ENCODE data around the gene EFHD1. TPM values are rescaled to one million over a fixed set of nuclear protein-coding genes. Genes with fewer than 3 reads are reported as not detected.

The EFHD1 gene
- total RNA-seq, 2 experiments from 2014 or later, result 0.23 TPM; not detected in 1

GRCh38 chr2:232655392-232655791 lies 22.0 kb downstream of the EFHD1 start:
- peaks cover 4% of the 10 kb centered on the region for H3K27me3 Mint-ChIP-seq
- no peaks in the 10 kb centered on the region for H3K4me1 Mint-ChIP-seq
- H3K9me3 Mint-ChIP-seq (ENCODE audit: low read depth), result no peaks in the 10 kb centered on the region
- CTCF ChIA-PET, result interaction anchor here (0.6 to 0.7 kb wide), 2 partner anchors 9 to 528 kb away, joined by 3 read pairs; no protein-coding TSS in a partner anchor
- H3K36me3 Mint-ChIP-seq (ENCODE audit: low read depth), result no peaks in the 10 kb centered on the region
- intact Hi-C loops (cut with DNase I, micrococcal nuclease), result no loop called here
- POLR2A ChIA-PET, result no interaction called here
- H3K27ac Mint-ChIP-seq, result no peak overlapping the region
- DNase-seq (no peak), ATAC-seq (no peak)
- no peak overlapping the region for H3K4me3 Mint-ChIP-seq

DNA sequence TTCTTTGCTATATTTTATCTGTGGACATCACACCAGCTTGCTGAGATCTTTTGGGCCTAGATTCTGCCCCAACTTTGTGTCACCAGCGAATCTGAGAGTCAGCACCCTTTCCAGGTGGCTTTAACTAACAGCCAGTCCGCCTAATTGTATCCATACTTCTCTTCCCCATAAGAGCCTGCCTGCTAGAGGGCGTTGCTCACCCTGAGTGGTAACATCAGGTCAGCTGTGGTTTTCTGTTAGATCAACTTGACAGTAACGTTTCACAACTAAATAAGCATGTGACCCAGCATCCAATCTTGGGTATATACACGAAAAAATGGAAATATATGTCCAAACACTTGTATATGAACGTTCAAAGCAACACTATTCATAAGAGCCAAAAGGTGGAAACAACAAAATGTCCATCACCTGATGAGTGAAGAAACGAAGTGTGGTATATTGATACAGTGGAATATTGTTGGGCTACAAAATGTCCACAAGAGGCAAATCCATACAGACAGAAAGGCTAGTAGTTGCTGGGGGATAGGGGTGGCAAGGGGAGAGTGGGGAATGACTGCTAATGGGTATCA lies 24.9 kb downstream of the EFHD1 start:
- POLR2A ChIA-PET, result no interaction called here
- DNase-seq (no peak), ATAC-seq (no peak)
- Mint-ChIP-seq H3K4me3 (no peak overlapping the region), H3K27me3 (peaks cover 4% of the 10 kb centered on the region), H3K9me3 (ENCODE audit: low read depth) (no peaks in the 10 kb centered on the region), H3K36me3 (ENCODE audit: low read depth) (no peaks in the 10 kb centered on the region), H3K4me1 (no peaks in the 10 kb centered on the region), H3K27ac (no peak overlapping the region)
- intact Hi-C loops (cut with DNase I, micrococcal nuclease), result no loop called here
- CTCF ChIA-PET, result interaction anchor here (0.6 to 0.8 kb wide), 2 partner anchors 269 to 986 kb away, joined by 3 read pairs; no protein-coding TSS in a partner anchor

DNA sequence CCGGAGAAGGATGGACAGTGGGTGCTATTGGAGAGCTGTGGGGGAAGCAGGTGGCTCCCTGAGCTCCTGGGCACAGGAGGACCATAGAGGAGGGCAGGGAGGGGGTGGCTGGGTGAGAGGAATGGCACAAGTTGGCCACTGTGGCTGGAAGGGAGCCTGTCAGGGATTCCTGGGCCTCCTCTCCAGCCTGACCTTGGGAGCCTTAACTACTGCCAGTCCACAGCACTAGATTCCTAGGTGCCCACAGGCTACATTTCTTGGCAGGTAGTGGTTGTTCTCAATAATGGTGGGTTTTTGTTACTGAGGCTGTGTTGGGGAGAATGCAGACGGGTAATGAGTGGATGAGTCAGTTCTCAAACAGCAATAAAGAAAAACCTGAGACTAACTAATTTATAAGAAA lies 26.0 kb downstream of the EFHD1 start:
- CTCF ChIA-PET, result interaction anchor here (0.6 kb wide), 1 partner anchor 268 kb away, joined by 3 read pairs; no protein-coding TSS in a partner anchor
- ATAC-seq, result no peak
- intact Hi-C loops (cut with DNase I, micrococcal nuclease), result no loop called here

GRCh38 chr2:232662486-232663260 lies 29.3 kb downstream of the EFHD1 start:
- Mint-ChIP-seq H3K9me3 (ENCODE audit: low read depth) (no peaks in the 10 kb centered on the region), H3K27ac (no peak overlapping the region), H3K4me1 (no peaks in the 10 kb centered on the region), H3K27me3 (peaks cover 4% of the 10 kb centered on the region), H3K4me3 (no peak overlapping the region), H3K36me3 (ENCODE audit: low read depth) (no peaks in the 10 kb centered on the region)
- ATAC-seq (no peak), DNase-seq (no peak)
- CTCF ChIA-PET, result interaction anchor here (0.6 to 0.8 kb wide), 3 partner anchors 25 to 101 kb away, joined by 3 to 4 read pairs (median 4); no protein-coding TSS in a partner anchor
- intact Hi-C loops (cut with DNase I, micrococcal nuclease), result no loop called here
- POLR2A ChIA-PET, result interaction anchor here (0.6 kb wide), 1 partner anchor 9 kb away, joined by 3 read pairs; no protein-coding TSS in a partner anchor

More for the DNA sequence above, 26.0 kb downstream of the EFHD1 start:
- POLR2A ChIA-PET, result no interaction called here
- no peaks in the 10 kb centered on the region for H3K9me3 Mint-ChIP-seq (ENCODE audit: low read depth)
- H3K27me3 Mint-ChIP-seq, result peaks cover 4% of the 10 kb centered on the region
- DNase-seq, result no peak
- H3K4me3 Mint-ChIP-seq, result no peak overlapping the region
- no peaks in the 10 kb centered on the region for H3K36me3 Mint-ChIP-seq (ENCODE audit: low read depth)
- no peak overlapping the region for H3K27ac Mint-ChIP-seq
- no peaks in the 10 kb centered on the region for H3K4me1 Mint-ChIP-seq

GRCh38 chr2:232666051-232666805 lies 32.8 kb downstream of the EFHD1 start:
- intact Hi-C loops (cut with DNase I, micrococcal nuclease), result no loop called here
- Mint-ChIP-seq H3K36me3 (ENCODE audit: low read depth) (no peaks in the 10 kb centered on the region), H3K27me3 (peaks cover 3% of the 10 kb centered on the region), H3K9me3 (ENCODE audit: low read depth) (no peaks in the 10 kb centered on the region), H3K4me3 (no peak overlapping the region), H3K27ac (no peak overlapping the region), H3K4me1 (no peaks in the 10 kb centered on the region)
- DNase-seq (no peak), ATAC-seq (no peak)
- CTCF ChIA-PET, result interaction anchor here (0.6 to 0.7 kb wide), 2 partner anchors 18 to 61 kb away, joined by 3 read pairs; no protein-coding TSS in a partner anchor
- POLR2A ChIA-PET, result no interaction called here

DNA sequence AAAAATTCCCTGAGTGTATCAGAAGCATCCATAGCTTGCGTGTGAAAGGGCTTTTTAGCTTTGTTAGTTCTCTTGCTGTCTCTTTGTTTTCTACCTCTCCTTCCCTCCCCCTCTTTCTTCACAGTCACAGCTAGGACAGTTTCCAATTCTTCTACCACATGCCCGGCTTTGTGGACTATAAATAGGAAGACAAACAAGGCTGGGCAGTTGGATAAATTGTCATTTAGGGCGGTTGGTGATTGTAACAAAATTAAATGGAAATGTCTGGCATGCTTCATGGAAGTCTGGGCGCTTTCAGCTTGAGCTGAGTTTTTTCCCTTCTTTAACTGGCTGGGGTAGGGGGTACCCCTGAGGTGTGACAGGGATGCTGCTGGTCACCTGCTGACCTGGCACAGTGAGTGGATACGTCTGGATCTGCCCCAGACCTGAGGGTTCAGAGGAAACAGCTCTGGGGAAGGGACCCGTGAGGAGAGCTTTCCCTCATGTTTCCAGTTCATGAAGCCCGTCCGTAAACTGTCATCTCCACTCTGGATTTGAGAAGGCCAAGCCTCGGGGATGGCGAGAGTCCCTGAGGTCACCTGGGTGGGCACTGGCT lies 34.7 kb downstream of the EFHD1 start:
- H3K9me3 Mint-ChIP-seq (ENCODE audit: low read depth), result no peaks in the 10 kb centered on the region

DNA sequence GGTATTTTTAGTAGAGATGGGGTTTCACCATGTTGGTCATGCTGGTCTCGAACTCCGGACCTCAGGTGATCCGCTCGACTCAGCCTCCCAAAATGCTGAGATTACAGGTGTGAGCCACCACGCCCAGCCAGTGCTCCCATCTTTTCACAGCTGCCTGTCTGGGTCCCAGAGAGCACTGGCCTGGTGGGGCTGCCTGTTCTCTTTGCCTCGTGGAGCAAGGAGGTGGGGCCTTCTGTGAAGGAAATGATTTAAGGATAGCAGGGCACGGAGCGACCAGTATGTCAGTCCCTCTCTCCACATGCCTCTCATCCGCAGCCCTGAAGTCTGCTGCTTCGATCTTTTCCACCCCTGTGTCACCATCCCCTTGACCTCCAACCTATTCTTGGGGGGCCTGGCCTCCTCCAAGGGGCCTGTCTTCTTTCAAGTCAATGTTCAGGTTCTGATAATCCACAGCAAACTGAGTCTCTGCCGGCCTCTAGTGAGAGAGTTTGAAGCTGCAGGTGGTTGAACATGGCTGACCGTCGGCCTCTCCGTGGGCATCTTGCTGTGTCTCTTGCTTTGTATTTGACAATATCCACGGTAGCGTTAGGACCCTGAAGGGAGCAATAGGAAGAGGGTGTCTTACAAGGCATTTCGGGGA lies 35.5 kb downstream of the EFHD1 start:
- Mint-ChIP-seq H3K27ac (no peak overlapping the region), H3K4me3 (no peak overlapping the region), H3K9me3 (ENCODE audit: low read depth) (no peaks in the 10 kb centered on the region), H3K36me3 (ENCODE audit: low read depth) (no peaks in the 10 kb centered on the region), H3K4me1 (no peaks in the 10 kb centered on the region), H3K27me3 (peaks cover 3% of the 10 kb centered on the region)
- intact Hi-C loops (cut with DNase I, micrococcal nuclease), result no loop called here
- ATAC-seq (no peak), DNase-seq (peak; percentile 11)
- ChIA-PET POLR2A (no interaction called here), CTCF (no interaction called here)

More for the DNA sequence above, 34.7 kb downstream of the EFHD1 start:
- no peak overlapping the region for H3K27ac Mint-ChIP-seq
- no peak for ATAC-seq
- no peaks in the 10 kb centered on the region for H3K4me1 Mint-ChIP-seq
- POLR2A ChIA-PET, result no interaction called here
- no peak for DNase-seq
- peaks cover 3% of the 10 kb centered on the region for H3K27me3 Mint-ChIP-seq
- CTCF ChIA-PET, result no interaction called here
- intact Hi-C loops (cut with DNase I, micrococcal nuclease), result no loop called here
- no peaks in the 10 kb centered on the region for H3K36me3 Mint-ChIP-seq (ENCODE audit: low read depth)
- no peak overlapping the region for H3K4me3 Mint-ChIP-seq

GRCh38 chr2:232672588-232672987 lies 39.2 kb downstream of the EFHD1 start:
- Mint-ChIP-seq H3K36me3 (ENCODE audit: low read depth) (no peaks in the 10 kb centered on the region), H3K27me3 (peaks cover 3% of the 10 kb centered on the region), H3K4me1 (no peaks in the 10 kb centered on the region), H3K27ac (no peak overlapping the region), H3K4me3 (no peak overlapping the region), H3K9me3 (ENCODE audit: low read depth) (no peaks in the 10 kb centered on the region)
- ChIA-PET CTCF (no interaction called here), POLR2A (no interaction called here)
- DNase-seq, result no peak
- intact Hi-C loops (cut with DNase I, micrococcal nuclease), result no loop called here
- no peak for ATAC-seq

DNA sequence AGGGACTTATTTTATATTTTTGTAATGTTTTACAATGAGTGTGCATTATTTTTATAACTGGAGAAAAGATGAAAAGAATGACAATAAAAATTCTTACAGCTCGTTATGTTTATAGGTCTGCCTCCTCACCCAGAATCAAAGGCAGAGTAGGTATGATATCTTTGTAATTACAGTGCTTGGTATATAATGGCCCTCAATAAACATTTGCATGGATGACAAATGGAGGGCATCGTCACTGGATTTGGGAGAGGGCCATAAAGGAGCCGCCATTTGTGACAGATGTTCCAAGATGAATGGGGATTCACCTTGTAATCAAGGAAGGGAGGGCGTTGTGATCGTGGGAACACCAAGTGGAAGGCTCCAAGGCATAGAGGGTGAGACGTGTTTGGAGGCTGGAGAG lies 41.1 kb downstream of the EFHD1 start:
- H3K9me3 Mint-ChIP-seq (ENCODE audit: low read depth), result no peaks in the 10 kb centered on the region
- ChIA-PET CTCF (interaction anchor here (0.8 kb wide), 1 partner anchor 568 kb away, joined by 3 read pairs; no protein-coding TSS in a partner anchor), POLR2A (no interaction called here)
- no peak for ATAC-seq
- no peaks in the 10 kb centered on the region for H3K4me1 Mint-ChIP-seq
- no peak overlapping the region for H3K4me3 Mint-ChIP-seq
- intact Hi-C loops (cut with DNase I, micrococcal nuclease), result no loop called here
- no peak overlapping the region for H3K27ac Mint-ChIP-seq
- H3K27me3 Mint-ChIP-seq, result no peaks in the 10 kb centered on the region
- no peak for DNase-seq
- H3K36me3 Mint-ChIP-seq (ENCODE audit: low read depth), result no peaks in the 10 kb centered on the region

GRCh38 chr2:232675381-232675780 lies 42.0 kb downstream of the EFHD1 start:
- no peaks in the 10 kb centered on the region for H3K4me1 Mint-ChIP-seq
- H3K27ac Mint-ChIP-seq, result no peak overlapping the region
- H3K4me3 Mint-ChIP-seq, result no peak overlapping the region
- H3K27me3 Mint-ChIP-seq, result peaks cover 2% of the 10 kb centered on the region
- H3K9me3 Mint-ChIP-seq (ENCODE audit: low read depth), result no peaks in the 10 kb centered on the region
- intact Hi-C loops (cut with DNase I, micrococcal nuclease), result no loop called here
- ChIA-PET CTCF (no interaction called here), POLR2A (no interaction called here)
- DNase-seq (no peak), ATAC-seq (no peak)
- no peaks in the 10 kb centered on the region for H3K36me3 Mint-ChIP-seq (ENCODE audit: low read depth)

GRCh38 chr2:232680006-232680405 lies 46.6 kb downstream of the EFHD1 start:
- intact Hi-C loops (cut with DNase I, micrococcal nuclease), result no loop called here
- no peak overlapping the region for H3K4me3 Mint-ChIP-seq
- peaks cover 7% of the 10 kb centered on the region for H3K27me3 Mint-ChIP-seq
- H3K9me3 Mint-ChIP-seq (ENCODE audit: low read depth), result no peaks in the 10 kb centered on the region
- H3K27ac Mint-ChIP-seq, result no peak overlapping the region
- no peaks in the 10 kb centered on the region for H3K4me1 Mint-ChIP-seq
- no peak for ATAC-seq
- no peak for DNase-seq
- POLR2A ChIA-PET, result no interaction called here
- no peaks in the 10 kb centered on the region for H3K36me3 Mint-ChIP-seq (ENCODE audit: low read depth)
- CTCF ChIA-PET, result no interaction called here
